ENCODE measurements around the gene DPP6. TPM values are rescaled to one million over a fixed set of nuclear protein-coding genes. Genes with fewer than 3 reads are reported as not detected.
"Not testable (repeated sequence)": the region's sequence is repeated elsewhere in the genome, so short reads cannot be mapped to it uniquely, and the experiment has no call there.

The DPP6 gene
- total RNA-seq, 1 donor from 2014 or later: 0.39 TPM

GRCh38 chr7:154672659-154673415 is 620.6 kb downstream of the DPP6 start:
- H3K27ac ChIP-seq: no peak overlapping the region
- H2AFZ ChIP-seq (replicated peaks): no peak overlapping the region
- Mint-ChIP-seq H3K9me3 (no peaks in the 10 kb centered on the region), H3K27me3 (ENCODE audit: insufficient read depth, low read depth) (no peaks in the 10 kb centered on the region), H3K27ac (no peak overlapping the region), H3K4me3 (no peak overlapping the region), H3K36me3 (no peaks in the 10 kb centered on the region), H3K4me1 (no peaks in the 10 kb centered on the region)
- H3K9ac ChIP-seq: no peak overlapping the region
- H3F3A ChIP-seq (ENCODE audit: low read depth): no peaks in the 10 kb centered on the region
- H3K4me1 ChIP-seq: no peaks in the 10 kb centered on the region
- H3K4me3 ChIP-seq: no peak overlapping the region
- no peak overlapping the region for H3K4me2 ChIP-seq
- no peaks in the 10 kb centered on the region for H3K9me3 ChIP-seq (ENCODE audit: low read depth)
- no peaks in the 10 kb centered on the region for H3K27me3 ChIP-seq
- no peak for TF ChIP-seq EZH2 (IDR thresholded peaks at IDR 0.05)
- TF ChIP-seq, protein P1, sequence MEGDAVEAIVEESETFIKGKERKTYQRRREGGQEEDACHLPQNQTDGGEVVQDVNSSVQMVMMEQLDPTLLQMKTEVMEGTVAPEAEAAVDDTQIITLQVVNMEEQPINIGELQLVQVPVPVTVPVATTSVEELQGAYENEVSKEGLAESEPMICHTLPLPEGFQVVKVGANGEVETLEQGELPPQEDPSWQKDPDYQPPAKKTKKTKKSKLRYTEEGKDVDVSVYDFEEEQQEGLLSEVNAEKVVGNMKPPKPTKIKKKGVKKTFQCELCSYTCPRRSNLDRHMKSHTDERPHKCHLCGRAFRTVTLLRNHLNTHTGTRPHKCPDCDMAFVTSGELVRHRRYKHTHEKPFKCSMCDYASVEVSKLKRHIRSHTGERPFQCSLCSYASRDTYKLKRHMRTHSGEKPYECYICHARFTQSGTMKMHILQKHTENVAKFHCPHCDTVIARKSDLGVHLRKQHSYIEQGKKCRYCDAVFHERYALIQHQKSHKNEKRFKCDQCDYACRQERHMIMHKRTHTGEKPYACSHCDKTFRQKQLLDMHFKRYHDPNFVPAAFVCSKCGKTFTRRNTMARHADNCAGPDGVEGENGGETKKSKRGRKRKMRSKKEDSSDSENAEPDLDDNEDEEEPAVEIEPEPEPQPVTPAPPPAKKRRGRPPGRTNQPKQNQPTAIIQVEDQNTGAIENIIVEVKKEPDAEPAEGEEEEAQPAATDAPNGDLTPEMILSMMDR (IDR thresholded peaks at IDR 0.05): no peak
- no peaks in the 10 kb centered on the region for H3K79me2 ChIP-seq (ENCODE audit: low read depth)
- DNase-seq (ENCODE audit: low spot score): no peak
- no peaks in the 10 kb centered on the region for H3K36me3 ChIP-seq
- H4K20me1 ChIP-seq (ENCODE audit: low read depth): no peaks in the 10 kb centered on the region

GRCh38 chr7:154674191-154674590 is 622.0 kb downstream of the DPP6 start:
- H3K4me3 ChIP-seq: no peak overlapping the region
- no peak overlapping the region for H2AFZ ChIP-seq (replicated peaks)
- no peak overlapping the region for H3K9ac ChIP-seq
- H3K4me2 ChIP-seq: no peak overlapping the region
- Mint-ChIP-seq H3K27ac (no peak overlapping the region), H3K27me3 (ENCODE audit: insufficient read depth, low read depth) (no peaks in the 10 kb centered on the region), H3K36me3 (no peaks in the 10 kb centered on the region), H3K4me1 (no peaks in the 10 kb centered on the region), H3K9me3 (no peaks in the 10 kb centered on the region), H3K4me3 (no peak overlapping the region)
- H4K20me1 ChIP-seq (ENCODE audit: low read depth): no peaks in the 10 kb centered on the region
- H3K27ac ChIP-seq: no peak overlapping the region
- H3K79me2 ChIP-seq (ENCODE audit: low read depth): no peaks in the 10 kb centered on the region
- no peaks in the 10 kb centered on the region for H3K27me3 ChIP-seq
- H3K36me3 ChIP-seq: no peaks in the 10 kb centered on the region
- no peaks in the 10 kb centered on the region for H3K4me1 ChIP-seq
- no peaks in the 10 kb centered on the region for H3F3A ChIP-seq (ENCODE audit: low read depth)
- TF ChIP-seq, protein P1 (IDR thresholded peaks at IDR 0.05): no peak
- no peaks in the 10 kb centered on the region for H3K9me3 ChIP-seq (ENCODE audit: low read depth)
- no peak for DNase-seq (ENCODE audit: low spot score)

GRCh38 chr7:154675560-154675959 is 623.4 kb downstream of the DPP6 start:
- H3K27ac Mint-ChIP-seq: no peak overlapping the region

GRCh38 chr7:154676033-154676421 is 623.8 kb downstream of the DPP6 start:
- not testable (repeated sequence) for H3K4me1 Mint-ChIP-seq; DNase-seq (ENCODE audit: low spot score); H3K27ac ChIP-seq; H3K9ac ChIP-seq; H3K9me3 ChIP-seq (ENCODE audit: low read depth); H4K20me1 ChIP-seq (ENCODE audit: low read depth); H3K27ac Mint-ChIP-seq; H3K79me2 ChIP-seq (ENCODE audit: low read depth); H3K4me3 ChIP-seq; H3F3A ChIP-seq (ENCODE audit: low read depth); H3K9me3 Mint-ChIP-seq; H3K4me1 ChIP-seq; H3K36me3 Mint-ChIP-seq; H3K36me3 ChIP-seq; H3K4me2 ChIP-seq; H3K27me3 Mint-ChIP-seq (ENCODE audit: insufficient read depth, low read depth); H3K4me3 Mint-ChIP-seq; H2AFZ ChIP-seq (replicated peaks); H3K27me3 ChIP-seq

More at GRCh38 chr7:154675560-154675959, 623.4 kb downstream of the DPP6 start:
- Histone ChIP-seq H3K9me3 (ENCODE audit: low read depth) (no peaks in the 10 kb centered on the region), H4K20me1 (ENCODE audit: low read depth) (no peaks in the 10 kb centered on the region), H3K27ac (no peak overlapping the region), H3K4me3 (no peak overlapping the region), H2AFZ (replicated peaks) (no peak overlapping the region), H3K79me2 (ENCODE audit: low read depth) (no peaks in the 10 kb centered on the region), H3F3A (ENCODE audit: low read depth) (no peaks in the 10 kb centered on the region), H3K4me1 (no peaks in the 10 kb centered on the region), H3K4me2 (no peak overlapping the region), H3K36me3 (no peaks in the 10 kb centered on the region), H3K27me3 (no peaks in the 10 kb centered on the region), H3K9ac (no peak overlapping the region)
- H3K36me3 Mint-ChIP-seq: no peaks in the 10 kb centered on the region
- no peak overlapping the region for H3K4me3 Mint-ChIP-seq
- H3K27me3 Mint-ChIP-seq (ENCODE audit: insufficient read depth, low read depth): no peaks in the 10 kb centered on the region
- DNase-seq (ENCODE audit: low spot score): no peak
- no peaks in the 10 kb centered on the region for H3K4me1 Mint-ChIP-seq
- TF ChIP-seq EZH2phosphoT487 (IDR thresholded peaks at IDR 0.05) (no peak), EZH2 (IDR thresholded peaks at IDR 0.05) (no peak)
- TF ChIP-seq, protein P1 (IDR thresholded peaks at IDR 0.05): no peak
- no peaks in the 10 kb centered on the region for H3K9me3 Mint-ChIP-seq

Measured in neural progenitor cell (in vitro differentiated cells).